Measurements from ENCODE around the gene EPHB3. TPM values are rescaled to one million over a fixed set of nuclear protein-coding genes. Genes with fewer than 3 reads are reported as not detected.
A peak's percentile ranks its signal among the peaks of the same experiment; 100 is the strongest.

The EPHB3 gene
- total RNA-seq, 1 donor from 2014 or later = 4.3 TPM

GRCh38 chr3:184565421-184566211, 4.0 kb downstream of the EPHB3 start:
- Mint-ChIP-seq H3K4me3 (ENCODE audit: unreplicated experiment) (no peak overlapping the region), H3K27ac (ENCODE audit: unreplicated experiment) (no peak overlapping the region), H3K4me1 (ENCODE audit: unreplicated experiment) (peaks cover 16% of the 10 kb centered on the region), H3K27me3 (ENCODE audit: unreplicated experiment) (peaks cover 35% of the 10 kb centered on the region), H3K36me3 (ENCODE audit: low read depth, unreplicated experiment) (peaks cover 10% of the 10 kb centered on the region), H3K9me3 (ENCODE audit: unreplicated experiment) (no peaks in the 10 kb centered on the region)
- TF ChIP-seq, protein P1, sequence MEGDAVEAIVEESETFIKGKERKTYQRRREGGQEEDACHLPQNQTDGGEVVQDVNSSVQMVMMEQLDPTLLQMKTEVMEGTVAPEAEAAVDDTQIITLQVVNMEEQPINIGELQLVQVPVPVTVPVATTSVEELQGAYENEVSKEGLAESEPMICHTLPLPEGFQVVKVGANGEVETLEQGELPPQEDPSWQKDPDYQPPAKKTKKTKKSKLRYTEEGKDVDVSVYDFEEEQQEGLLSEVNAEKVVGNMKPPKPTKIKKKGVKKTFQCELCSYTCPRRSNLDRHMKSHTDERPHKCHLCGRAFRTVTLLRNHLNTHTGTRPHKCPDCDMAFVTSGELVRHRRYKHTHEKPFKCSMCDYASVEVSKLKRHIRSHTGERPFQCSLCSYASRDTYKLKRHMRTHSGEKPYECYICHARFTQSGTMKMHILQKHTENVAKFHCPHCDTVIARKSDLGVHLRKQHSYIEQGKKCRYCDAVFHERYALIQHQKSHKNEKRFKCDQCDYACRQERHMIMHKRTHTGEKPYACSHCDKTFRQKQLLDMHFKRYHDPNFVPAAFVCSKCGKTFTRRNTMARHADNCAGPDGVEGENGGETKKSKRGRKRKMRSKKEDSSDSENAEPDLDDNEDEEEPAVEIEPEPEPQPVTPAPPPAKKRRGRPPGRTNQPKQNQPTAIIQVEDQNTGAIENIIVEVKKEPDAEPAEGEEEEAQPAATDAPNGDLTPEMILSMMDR (IDR thresholded peaks at IDR 0.05; ENCODE audit: unreplicated experiment) = no peak
- DNase-seq (ENCODE audit: low spot score) = no peak

DNA sequence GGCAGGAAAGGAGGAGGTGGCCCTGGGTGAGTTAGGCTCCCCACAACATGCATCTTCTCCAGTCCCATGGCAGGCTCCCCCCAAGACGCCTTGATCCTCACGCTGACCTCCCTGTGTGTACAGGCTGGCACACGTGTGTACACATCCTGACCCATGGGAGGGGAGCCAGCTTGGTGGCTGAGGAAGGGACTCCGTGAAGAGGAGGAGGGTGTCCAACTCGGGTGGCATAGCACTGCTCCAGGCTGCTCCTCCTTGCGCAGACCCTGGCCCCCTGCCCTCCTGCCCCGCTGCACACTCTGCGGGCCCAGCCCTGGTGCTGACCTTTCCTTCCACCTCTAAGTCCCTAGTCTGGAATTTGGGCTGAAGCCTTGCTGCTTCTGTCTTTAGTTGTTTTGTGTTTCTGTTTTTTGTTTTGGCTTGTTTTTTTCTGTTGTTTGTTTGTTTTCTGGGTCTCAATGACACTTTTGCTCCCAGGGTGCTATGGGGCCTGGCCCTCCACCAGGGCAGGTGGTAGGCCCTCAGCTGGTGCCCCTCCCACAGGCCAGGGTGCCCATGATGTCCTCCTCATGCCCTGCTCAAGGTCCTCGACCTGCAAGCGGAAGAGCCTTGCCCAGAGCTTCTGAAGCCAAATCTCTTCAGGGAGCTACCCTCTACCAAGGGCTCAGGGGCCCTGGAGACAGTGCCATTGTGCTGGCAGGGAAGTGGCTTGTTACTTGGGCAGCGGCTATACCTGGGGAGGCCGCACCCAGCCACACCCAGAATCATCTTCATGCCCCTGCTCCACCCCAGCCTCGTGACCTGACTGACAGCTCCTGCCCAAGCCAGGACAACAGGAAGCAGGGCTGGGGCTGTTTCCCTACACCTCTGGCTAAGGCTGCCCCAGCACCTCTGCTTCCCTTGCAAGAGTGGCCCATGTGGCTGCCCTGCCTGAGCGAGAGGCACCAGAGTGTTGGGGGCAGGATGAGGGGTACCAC, 5.1 kb downstream of the EPHB3 start:
- Mint-ChIP-seq H3K4me1 (ENCODE audit: unreplicated experiment) (peaks cover 10% of the 10 kb centered on the region), H3K9me3 (ENCODE audit: unreplicated experiment) (no peaks in the 10 kb centered on the region), H3K4me3 (ENCODE audit: unreplicated experiment) (no peak overlapping the region), H3K36me3 (ENCODE audit: low read depth, unreplicated experiment) (peaks cover 7% of the 10 kb centered on the region), H3K27me3 (ENCODE audit: unreplicated experiment) (peaks cover 39% of the 10 kb centered on the region), H3K27ac (ENCODE audit: unreplicated experiment) (peak overlapping the region; percentile 31)
- DNase-seq (ENCODE audit: low spot score) = no peak
- TF ChIP-seq, protein P1 (IDR thresholded peaks at IDR 0.05; ENCODE audit: unreplicated experiment) = no peak

DNA sequence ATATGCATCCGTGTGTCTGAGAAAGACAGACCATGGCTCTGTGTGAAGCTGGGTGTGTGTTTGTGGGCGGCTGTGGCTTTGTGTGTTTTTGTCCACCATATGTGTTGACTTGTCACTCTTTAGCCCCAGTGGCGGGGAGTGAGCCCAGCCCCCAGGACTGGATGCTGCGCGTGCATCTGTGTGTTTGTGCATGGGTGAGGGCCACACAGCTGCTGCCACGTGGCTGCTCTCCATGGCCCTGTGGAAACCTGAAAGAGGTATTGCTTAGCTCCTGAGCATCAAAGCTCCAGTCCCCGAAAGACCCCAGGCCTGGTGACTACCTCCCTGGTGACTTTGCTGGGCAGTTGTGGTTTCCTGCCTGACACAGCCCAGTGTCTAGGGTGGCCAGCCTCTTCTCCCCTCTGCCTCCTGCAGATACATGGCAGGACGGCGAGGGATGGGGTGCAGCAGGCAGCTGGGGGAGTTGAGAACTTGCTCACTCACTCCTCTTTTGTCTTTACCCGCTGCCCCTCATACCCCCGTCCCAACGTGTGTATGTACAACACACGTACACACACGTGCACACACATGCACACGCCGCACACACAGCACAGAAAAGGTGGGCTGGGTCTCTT, 6.5 kb downstream of the EPHB3 start:
- Mint-ChIP-seq H3K27ac (ENCODE audit: unreplicated experiment) (peak overlapping the region; percentile 64), H3K9me3 (ENCODE audit: unreplicated experiment) (no peaks in the 10 kb centered on the region), H3K36me3 (ENCODE audit: low read depth, unreplicated experiment) (peaks cover 13% of the 10 kb centered on the region), H3K27me3 (ENCODE audit: unreplicated experiment) (peaks cover 42% of the 10 kb centered on the region), H3K4me1 (ENCODE audit: unreplicated experiment) (peaks cover 10% of the 10 kb centered on the region), H3K4me3 (ENCODE audit: unreplicated experiment) (peak overlapping the region; percentile 85)
- DNase-seq (ENCODE audit: low spot score) = no peak
- TF ChIP-seq, protein P1 (IDR thresholded peaks at IDR 0.05; ENCODE audit: unreplicated experiment) = no peak

DNA sequence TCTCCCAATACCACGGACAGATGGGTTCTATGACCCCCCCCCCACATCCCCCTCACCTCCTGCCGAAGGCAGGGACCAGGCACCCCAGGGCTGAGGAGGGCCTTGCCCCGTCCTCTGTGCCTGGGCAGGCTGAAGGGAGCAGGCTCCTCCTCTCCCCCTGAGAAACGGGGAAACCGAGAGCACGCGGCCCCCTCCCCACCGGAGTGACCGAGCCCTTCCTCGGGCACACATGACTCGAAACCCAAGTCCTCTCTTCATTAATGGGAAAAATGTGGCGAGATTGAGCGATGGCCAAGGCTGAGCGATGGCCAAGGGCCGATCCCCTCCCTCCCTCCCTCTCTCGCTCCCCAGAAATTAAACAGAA, 7.0 kb downstream of the EPHB3 start:
- Mint-ChIP-seq H3K4me1 (ENCODE audit: unreplicated experiment) (peaks cover 7% of the 10 kb centered on the region), H3K9me3 (ENCODE audit: unreplicated experiment) (no peaks in the 10 kb centered on the region), H3K4me3 (ENCODE audit: unreplicated experiment) (peak overlapping the region; percentile 85), H3K36me3 (ENCODE audit: low read depth, unreplicated experiment) (peaks cover 13% of the 10 kb centered on the region), H3K27me3 (ENCODE audit: unreplicated experiment) (peaks cover 38% of the 10 kb centered on the region), H3K27ac (ENCODE audit: unreplicated experiment) (no peak overlapping the region)
- TF ChIP-seq, protein P1 (IDR thresholded peaks at IDR 0.05; ENCODE audit: unreplicated experiment) = no peak
- no peak for DNase-seq (ENCODE audit: low spot score)

Measured in endothelial cell (in vitro differentiated cells).